K562 (cell line): ENCODE results near the gene SCRN2. TPM values are rescaled to one million over a fixed set of nuclear protein-coding genes. Genes with fewer than 3 reads are reported as not detected.

Source experiments
- ATAC-seq: fragments of 200-7000 bp; cut with Tn5 transposase; 3 replicates; pipeline ENCODE4 v1.9.1; 2020; ENCODE audit warnings: moderate library complexity
- BruUV-seq: library from RNA; stranded (reverse); fragments of 400-500 nt; replicated peaks from 2 replicates; lab custom pipeline; 2021; lab: Mats Ljungman, UMichigan
- CTCF ChIA-PET: fragments of 300-600 bp; formaldehyde crosslinking; extraction: SDS; loops from one replicate; lab custom pipeline; 2021; ENCODE audit warnings: low intra/inter-chr PET ratio; lab: Yijun Ruan, JAX
- POLR2A ChIA-PET: fragments of 300-600, 350-650 bp; sonication (Branson Sonifier 250); formaldehyde crosslinking; extraction: SDS; loops from one replicate; lab custom pipeline; 2021; ENCODE audit warnings: antibody characterized with exemption, inconsistent platforms; lab: Yijun Ruan, JAX
- DNase-seq, 4 experiments: peaks; one replicate each; pipeline versions ENCODE4 v3.0.0 to v3.0.0-alpha.2; 2011 to 2018; ENCODE audit warnings: low spot score in 3 of 4, mixed read lengths in 3 of 4; ENCODE audit errors: extremely low read depth in 1 of 4
- FAIRE-seq: peaks from 2 replicates; lab custom pipeline; 2011; peaks lifted over from hg19 to GRCh38; lab: Jason Lieb, UNC
- H2AFZ ChIP-seq: 2 replicates; pipeline ENCODE4 v1.6.0; 2011; ENCODE audit warnings: low read depth, low read length, control low read depth, inconsistent platforms
- H3K27ac ChIP-seq: fragments of 200-600 bp; 3 replicates; pipeline ENCODE4 v1.8.0; 2011; ENCODE audit warnings: low read depth, mild to moderate bottlenecking, control low read depth, inconsistent platforms, low read length, moderate library complexity, mixed read lengths; ENCODE audit errors: extremely low read depth
- H3K27me3 ChIP-seq, 2 experiments: fragments of 300-600 bp in 1 of 2; 2 replicates in 1 of 2; 3 replicates in 1 of 2; pipeline versions ENCODE4 v1.6.0 to v1.8.0; 2011; ENCODE audit warnings: inconsistent platforms in 2 of 2, low read length in 2 of 2, mild to moderate bottlenecking in 1 of 2, mixed read lengths in 1 of 2, moderate library complexity in 1 of 2; ENCODE audit not compliant: control insufficient read depth in 2 of 2, insufficient read depth in 2 of 2
- H3K36me3 ChIP-seq: fragments of 300-600 bp; 3 replicates; pipeline ENCODE4 v1.8.0; 2011; ENCODE audit warnings: mild to moderate bottlenecking, low read length, inconsistent platforms; ENCODE audit not compliant: control insufficient read depth, insufficient read depth
- H3K4me1 ChIP-seq, 2 experiments: fragments of 200-600 bp in 1 of 2; replicated peaks in 1 of 2; 2 replicates in 1 of 2; 3 replicates in 1 of 2; pipeline versions ENCODE4 v1.5.1 to v1.8.0; 2011; ENCODE audit warnings: inconsistent platforms in 2 of 2, low read length in 2 of 2, mild to moderate bottlenecking in 1 of 2, mixed read lengths in 1 of 2, moderate library complexity in 1 of 2; ENCODE audit not compliant: control insufficient read depth in 2 of 2, insufficient read depth in 2 of 2
- H3K4me2 ChIP-seq: 2 replicates; pipeline ENCODE4 v1.6.1; 2011; ENCODE audit warnings: low read length, control low read depth, inconsistent platforms, mixed read lengths; ENCODE audit not compliant: insufficient read depth
- H3K4me3 ChIP-seq: fragments of 200-600 bp; sonication (generic), shearing (Covaris generic); 2 replicates; pipeline ENCODE4 v1.5.1; 2016; ENCODE audit warnings: control low read depth, inconsistent platforms
- H3K79me2 ChIP-seq: fragments of 200-600 bp; 3 replicates; pipeline ENCODE4 v1.8.0; 2011; ENCODE audit warnings: low read length, inconsistent platforms; ENCODE audit not compliant: control insufficient read depth, insufficient read depth
- H3K9ac ChIP-seq, 2 experiments: 2 replicates each; pipeline versions ENCODE4 v1.6.0 to v1.6.1; 2011; ENCODE audit warnings: low read depth in 2 of 2, low read length in 2 of 2, control low read depth in 1 of 2, inconsistent platforms in 1 of 2, mild to moderate bottlenecking in 1 of 2, mixed read lengths in 1 of 2; ENCODE audit not compliant: insufficient read depth in 1 of 2
- H3K9me1 ChIP-seq: one replicate; pipeline ENCODE4 v1.6.0; 2011; ENCODE audit warnings: inconsistent platforms, mild to moderate bottlenecking, low read length, moderate library complexity; ENCODE audit not compliant: control insufficient read depth, insufficient read depth
- H3K9me3 ChIP-seq: replicated peaks from 2 replicates; pipeline ENCODE4 v1.5.1; 2011; ENCODE audit warnings: low read depth, low read length, inconsistent platforms; ENCODE audit not compliant: control insufficient read depth, insufficient read depth
- H4K20me1 ChIP-seq: replicated peaks from 2 replicates; pipeline ENCODE4 v1.6.1; 2011; ENCODE audit warnings: low read length, inconsistent platforms, mixed read lengths; ENCODE audit not compliant: control insufficient read depth, insufficient read depth
- MAFK ChIP-seq: IDR thresholded peaks from 2 replicates; pipeline ENCODE4 v1.6.1; 2011; ENCODE audit warnings: low read length, improper control_type of control experiment
- ZBTB7A ChIP-seq: IDR thresholded peaks from 2 replicates; pipeline ENCODE4 v1.6.1; 2011; ENCODE audit warnings: low read depth, mild to moderate bottlenecking, low read length, moderate library complexity, borderline replicate concordance; ENCODE audit not compliant: control insufficient read depth
- WGBS: fragments of 100-300 bp; shearing (Covaris generic); methylation state at CpG from one replicate; pipeline ENCODE4 v1.1.6; 2016; ENCODE audit warnings: low coverage, mixed read lengths; ENCODE audit not compliant: insufficient coverage; ENCODE audit errors: missing lambda C conversion rate; 5-methylcytosine and 5-hydroxymethylcytosine counted together
- in situ Hi-C: fragments of 300-500 bp; cut with MboI; formaldehyde crosslinking; loops from 4 replicates; pipeline ENCODE4 v1.15.0; 2018; ENCODE audit warnings: inconsistent platforms, mixed read lengths
- intact Hi-C: fragments of 100-400 bp; cut with micrococcal nuclease; formaldehyde crosslinking; loops from 2 replicates; pipeline ENCODE4 v1.14.2; 2022
- polyA plus RNA-seq, 8 experiments: library from polyadenylated mRNA; depleted of rRNA in 4 of 8; stranded (reverse) in 5 of 8; unstranded in 3 of 8; fragments of >200 nt; fragmentation: Nextera tagmentation in 2 of 8; fragmentation: Illumina TruSeq in 1 of 8; extraction: Ambion mirVana in 2 of 8; extraction: Trizol in 1 of 8; gene quantifications; 2 replicates each; pipeline versions ENCODE4 v1.2.1 to v1.2.3, GENCODE V29; 2011 to 2014; ENCODE audit warnings: inconsistent platforms in 1 of 8, missing spikeins in 1 of 8
- total RNA-seq, 7 experiments: library from RNA; depleted of rRNA in 6 of 7; stranded (reverse); fragments of >200 nt in 6 of 7; fragmentation: Illumina TruSeq in 2 of 7; extraction: Trizol in 2 of 7; gene quantifications; 2 replicates each; pipeline versions ENCODE4 v1.2.1 to v1.2.3, GENCODE V29; 2011 to 2021; ENCODE audit warnings: low replicate concordance in 1 of 7

SCRN2 gene
- total and polyA plus RNA-seq, 9 of the 15 experiments (the other 6 are each of a cell fraction or from before 2014, with no cell fraction given): 0.25 to 32.9 (median 13.6) TPM

- H3K9me3 ChIP-seq: no peaks in the 10 kb centered on the region
- H3K9ac ChIP-seq: peak overlapping the region in 1 of 2 experiments; percentile 67; a peak in 2 of 4 replicates
- H3K4me1 ChIP-seq: peaks cover 22 to 39% of the 10 kb centered on the region in 2 experiments
- H3K27ac ChIP-seq: peak overlapping the region; percentile 77
- peak; percentile 14 for ATAC-seq
- peaks cover 40% of the 10 kb centered on the region; the same call in 2 of the 3 replicates for H3K36me3 ChIP-seq
- BruUV-seq: no TSS peak
- in situ Hi-C loops: no loop called here
- TF ChIP-seq ZBTB7A (0 out of 2 replicates have a peak, but pooled peaks have one; percentile 10), MAFK (no peak)
- TF ChIP-seq, all 486 proteins: peak for 1
- H3K79me2 ChIP-seq: no peaks in the 10 kb centered on the region
- POLR2A ChIA-PET: interaction anchor here (0.5 to 0.7 kb wide), 3 partner anchors 9 to 1500 kb away, joined by 3 read pairs; no protein-coding TSS in a partner anchor
- WGBS: 65% methylated on average over 7 of the region's 9 CpGs
- CTCF ChIA-PET: interaction anchor here (0.6 kb wide), 1 partner anchor 209 kb away, joined by 5 read pairs; no protein-coding TSS in a partner anchor
- intact Hi-C loops: no loop called here
- H3K4me3 ChIP-seq: no peak overlapping the region
- peaks cover 6% of the 10 kb centered on the region for H3K9me1 ChIP-seq
- peak overlapping the region; percentile 57; the same call in 1 of the 2 replicates for H3K4me2 ChIP-seq
- DNase-seq: peak in 1 of 4 experiments; percentile 26
- peak overlapping the region; percentile 22; the same call in 1 of the 2 replicates for H2AFZ ChIP-seq
- FAIRE-seq: no peak
- H3K27me3 ChIP-seq: no peaks in the 10 kb centered on the region
- no peaks in the 10 kb centered on the region for H4K20me1 ChIP-seq
Measured at GRCh38 chr17:47810901-47811635, 30.0 kb downstream of the SCRN2 start.
